Measurements from ENCODE around the gene PLXNA1.

PLXNA1 gene

GRCh38 chr3:126945171-126945721, 37.7 kb upstream of the PLXNA1 start:
- DNase-seq (ENCODE audit: low read depth) = no peak
- H3K4me3 ChIP-seq (ENCODE audit: low read length) = no peak overlapping the region
- TF ChIP-seq CTCF (conservative IDR thresholded peaks at IDR 0.05; ENCODE audit: low read depth, low read length) = no peak

GRCh38 chr3:126945891-126946290, 37.0 kb upstream of the PLXNA1 start:
- no peak for TF ChIP-seq CTCF (conservative IDR thresholded peaks at IDR 0.05; ENCODE audit: low read depth, low read length)
- DNase-seq (ENCODE audit: low read depth) = no peak

GRCh38 chr3:126946405-126946804, 36.5 kb upstream of the PLXNA1 start:
- no peak for DNase-seq (ENCODE audit: low read depth)
- TF ChIP-seq CTCF (conservative IDR thresholded peaks at IDR 0.05; ENCODE audit: low read depth, low read length) = no peak
- no peak overlapping the region for H3K4me3 ChIP-seq (ENCODE audit: low read length)

More at GRCh38 chr3:126945891-126946290, 37.0 kb upstream of the PLXNA1 start:
- H3K4me3 ChIP-seq (ENCODE audit: low read length) = no peak overlapping the region

- DNase-seq (ENCODE audit: low read depth) = no peak
- TF ChIP-seq CTCF (conservative IDR thresholded peaks at IDR 0.05; ENCODE audit: low read depth, low read length) = no peak
- no peak overlapping the region for H3K4me3 ChIP-seq (ENCODE audit: low read length)
These were observed 35.5 kb upstream of the PLXNA1 start for GRCh38 chr3:126947429-126947828.

- no peak overlapping the region for H3K4me3 ChIP-seq (ENCODE audit: low read length)
- no peak for TF ChIP-seq CTCF (conservative IDR thresholded peaks at IDR 0.05; ENCODE audit: low read depth, low read length)
- no peak for DNase-seq (ENCODE audit: low read depth)
These were observed 33.9 kb upstream of the PLXNA1 start for GRCh38 chr3:126948980-126949535.

GRCh38 chr3:126951561-126951960, 31.4 kb upstream of the PLXNA1 start:
- TF ChIP-seq CTCF (conservative IDR thresholded peaks at IDR 0.05; ENCODE audit: low read depth, low read length) = no peak
- DNase-seq (ENCODE audit: low read depth) = no peak
- H3K4me3 ChIP-seq (ENCODE audit: low read length) = no peak overlapping the region

- no peak overlapping the region for H3K4me3 ChIP-seq (ENCODE audit: low read length)
- DNase-seq (ENCODE audit: low read depth) = no peak
- no peak for TF ChIP-seq CTCF (conservative IDR thresholded peaks at IDR 0.05; ENCODE audit: low read depth, low read length)
These were observed 30.5 kb upstream of the PLXNA1 start for GRCh38 chr3:126952261-126952982.

Measured in retinal pigment epithelial cell (primary cell).